ENCODE results near the gene RYR2. TPM values are rescaled to one million over a fixed set of nuclear protein-coding genes. Genes with fewer than 3 reads are reported as not detected.

RYR2 gene
- polyA plus RNA-seq, 2 of the 4 experiments (the other 2 are of a cell fraction) = 0.06 TPM; not detected in 1

DNA sequence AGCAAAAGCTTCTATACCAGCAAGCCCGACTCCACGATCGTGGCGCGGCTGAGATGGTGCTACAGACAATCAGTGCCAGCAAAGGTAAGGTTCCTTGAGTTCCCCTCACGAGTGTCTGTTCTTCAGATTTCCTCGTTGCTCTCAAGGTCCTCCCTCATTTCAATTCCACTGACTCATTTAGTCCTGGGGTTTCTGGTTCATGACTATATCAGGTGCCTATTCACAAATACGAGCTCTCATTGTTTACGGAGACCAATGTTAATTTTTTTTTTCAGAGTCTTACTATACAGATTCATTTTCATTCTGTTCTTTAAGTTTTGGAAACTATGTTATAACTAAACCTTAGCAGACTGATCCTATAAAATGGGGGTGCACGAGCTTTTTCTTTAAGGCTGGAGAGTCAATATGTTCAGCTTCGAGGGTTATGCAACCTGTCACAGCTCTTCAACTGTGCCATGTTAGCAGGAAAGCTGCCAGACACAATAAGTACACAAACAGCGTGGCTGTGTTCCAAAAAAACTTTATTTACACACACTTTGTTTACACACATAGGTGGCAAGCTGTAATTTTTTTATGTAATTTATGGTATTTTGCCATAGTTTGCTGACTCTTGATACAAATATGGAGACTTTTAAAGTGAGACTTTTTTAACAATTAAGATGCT, 714.5 kb downstream of the RYR2 start:
- ChIA-PET CTCF (no interaction called here), POLR2A (interaction anchor here (0.6 kb wide), 1 partner anchor 13 kb away, joined by 10 read pairs; no protein-coding TSS in a partner anchor)
- FAIRE-seq (no peak), ATAC-seq (no peak), DNase-seq (ENCODE audit: low read depth in 1 of 2, low spot score in 1 of 2) (peak in 1 of 2 experiments; percentile 13)
- Histone ChIP-seq H3K9me3 (no peaks in the 10 kb centered on the region), H3K4me2 (no peak overlapping the region), H3K27ac (no peak overlapping the region), H3K4me1 (peaks cover 15% of the 10 kb centered on the region; the same call in 1 of the 3 replicates), H3K4me3 (no peak overlapping the region)
- 54% methylated on average over 12 of the region's 12 CpGs for WGBS (ENCODE audit: missing lambda C conversion rate)
- TF ChIP-seq RARB (CRISPR knock-in tag; IDR thresholded peaks at IDR 0.05) (no peak), CBX2 (IDR thresholded peaks at IDR 0.05; ENCODE audit: borderline replicate concordance, low read depth) (no peak), CBX8 (IDR thresholded peaks at IDR 0.05) (no peak), GATA3 (IDR thresholded peaks at IDR 0.05; ENCODE audit: borderline replicate concordance) (no peak), ESRRA (IDR thresholded peaks at IDR 0.05; ENCODE audit: borderline replicate concordance, low read length) (no peak), SMC3 (IDR thresholded peaks at IDR 0.05) (no peak), HDAC2 (IDR thresholded peaks at IDR 0.05) (no peak), FOSB (CRISPR knock-in tag; IDR thresholded peaks at IDR 0.05) (no peak), POLR2AphosphoS2 (conservative IDR thresholded peaks at IDR 0.05; ENCODE audit: low read length) (no peak), ATOH8 (CRISPR knock-in tag; IDR thresholded peaks at IDR 0.05; ENCODE audit: low read depth) (no peak), ZFP36 (IDR thresholded peaks at IDR 0.05; ENCODE audit: borderline replicate concordance, partially characterized antibody) (no peak), RAD21 (conservative IDR thresholded peaks at IDR 0.05 in 1 of 2, IDR thresholded peaks at IDR 0.05 in 1 of 2) (no peak), SREBF2 (IDR thresholded peaks at IDR 0.05) (no peak), HOXA7 (CRISPR knock-in tag; IDR thresholded peaks at IDR 0.05) (no peak), ZC3H11A (IDR thresholded peaks at IDR 0.05) (no peak), EHMT2 (IDR thresholded peaks at IDR 0.05; ENCODE audit: low read depth) (no peak), FOXS1 (CRISPR knock-in tag; IDR thresholded peaks at IDR 0.05) (no peak), NR3C1 (IDR thresholded peaks at IDR 0.05) (no peak), KDM5A (IDR thresholded peaks at IDR 0.05) (no peak), ZSCAN20 (CRISPR knock-in tag; IDR thresholded peaks at IDR 0.05) (no peak)

DNA sequence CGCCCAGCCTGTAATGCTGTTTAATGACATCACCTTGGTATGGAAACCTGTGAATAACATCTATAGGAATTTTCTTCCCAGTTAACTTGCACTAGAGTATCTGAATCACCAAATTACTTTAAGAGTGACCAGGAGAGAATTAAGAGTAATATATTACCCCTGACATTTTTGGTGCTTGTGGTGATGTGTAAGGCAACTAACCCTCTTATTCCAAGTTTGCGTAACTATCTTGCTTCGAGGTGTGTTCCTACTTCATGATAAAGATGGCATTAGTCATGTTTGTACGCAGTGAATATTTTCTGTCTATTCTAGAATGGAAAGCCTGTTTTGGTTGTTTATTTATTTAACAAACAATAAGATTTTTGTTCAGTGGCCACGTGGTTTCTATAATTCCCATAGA, 717.4 kb downstream of the RYR2 start:
- DNase-seq (ENCODE audit: low read depth in 1 of 2, low spot score in 1 of 2) (no peak), ATAC-seq (no peak), FAIRE-seq (no peak)
- Histone ChIP-seq H3K4me2 (0 out of 3 replicates have a peak overlapping the region, but pooled peaks have one; percentile 18), H3K27ac (no peak overlapping the region), H3K4me1 (peaks cover 15% of the 10 kb centered on the region; the same call in 1 of the 3 replicates), H3K4me3 (no peak overlapping the region), H3K9me3 (no peaks in the 10 kb centered on the region)
- ChIA-PET POLR2A (no interaction called here), CTCF (no interaction called here)
- WGBS (ENCODE audit: missing lambda C conversion rate) = 47% methylated on average over 5 of the region's 5 CpGs
- TF ChIP-seq EP300 (IDR thresholded peaks at IDR 0.05) (no peak), JUN (IDR thresholded peaks at IDR 0.05) (no peak), ZC3H11A (IDR thresholded peaks at IDR 0.05) (no peak), NR3C1 (IDR thresholded peaks at IDR 0.05) (no peak), HES2 (IDR thresholded peaks at IDR 0.05) (no peak), ZNF302 (CRISPR knock-in tag; IDR thresholded peaks at IDR 0.05) (no peak), CHD2 (IDR thresholded peaks at IDR 0.05; ENCODE audit: low read length, partially characterized antibody) (no peak), ZFP36 (IDR thresholded peaks at IDR 0.05; ENCODE audit: borderline replicate concordance, partially characterized antibody) (no peak), NPAS2 (CRISPR knock-in tag; IDR thresholded peaks at IDR 0.05; ENCODE audit: borderline replicate concordance) (no peak), NFE2L2 (conservative IDR thresholded peaks at IDR 0.05; ENCODE audit: low read length) (no peak), CEBPB (IDR thresholded peaks at IDR 0.05) (no peak), FOSL2 (IDR thresholded peaks at IDR 0.05) (no peak), FOSL2 (CRISPR knock-in tag; IDR thresholded peaks at IDR 0.05) (no peak), REST (IDR thresholded peaks at IDR 0.05) (no peak), BCL3 (IDR thresholded peaks at IDR 0.05) (no peak), CTCF (IDR thresholded peaks at IDR 0.05) (no peak), CBX8 (IDR thresholded peaks at IDR 0.05) (no peak)

All from A549 (cell line).